ENCODE measurements around the gene ZFP82. TPM values are rescaled to one million over a fixed set of nuclear protein-coding genes. Genes with fewer than 3 reads are reported as not detected.

Gene ZFP82
- total RNA-seq, 1 experiment from 2014 or later: 20.1 TPM

GRCh38 chr19:36404498-36404897 is 13.9 kb downstream of the ZFP82 start:
- H3K18ac ChIP-seq (ENCODE audit: insufficient read length, low read depth, low read length): no peak overlapping the region
- H3T11ph ChIP-seq (ENCODE audit: low read length): no peak overlapping the region
- no peak overlapping the region for H3K4me2 ChIP-seq (ENCODE audit: insufficient read depth, insufficient read length, low read length)
- no peaks in the 10 kb centered on the region for H3K4me1 ChIP-seq (ENCODE audit: insufficient read depth, low read length)
- H3K23ac ChIP-seq (ENCODE audit: insufficient read length, low read depth, low read length): no peak overlapping the region
- no peak overlapping the region for H2BK15ac ChIP-seq (ENCODE audit: low read depth, low read length)
- no peak overlapping the region for H3K4ac ChIP-seq (ENCODE audit: low read depth, low read length)
- H4K8ac ChIP-seq (replicated peaks; ENCODE audit: insufficient read length, low read depth, low read length): no peak overlapping the region
- TF ChIP-seq, protein P1, sequence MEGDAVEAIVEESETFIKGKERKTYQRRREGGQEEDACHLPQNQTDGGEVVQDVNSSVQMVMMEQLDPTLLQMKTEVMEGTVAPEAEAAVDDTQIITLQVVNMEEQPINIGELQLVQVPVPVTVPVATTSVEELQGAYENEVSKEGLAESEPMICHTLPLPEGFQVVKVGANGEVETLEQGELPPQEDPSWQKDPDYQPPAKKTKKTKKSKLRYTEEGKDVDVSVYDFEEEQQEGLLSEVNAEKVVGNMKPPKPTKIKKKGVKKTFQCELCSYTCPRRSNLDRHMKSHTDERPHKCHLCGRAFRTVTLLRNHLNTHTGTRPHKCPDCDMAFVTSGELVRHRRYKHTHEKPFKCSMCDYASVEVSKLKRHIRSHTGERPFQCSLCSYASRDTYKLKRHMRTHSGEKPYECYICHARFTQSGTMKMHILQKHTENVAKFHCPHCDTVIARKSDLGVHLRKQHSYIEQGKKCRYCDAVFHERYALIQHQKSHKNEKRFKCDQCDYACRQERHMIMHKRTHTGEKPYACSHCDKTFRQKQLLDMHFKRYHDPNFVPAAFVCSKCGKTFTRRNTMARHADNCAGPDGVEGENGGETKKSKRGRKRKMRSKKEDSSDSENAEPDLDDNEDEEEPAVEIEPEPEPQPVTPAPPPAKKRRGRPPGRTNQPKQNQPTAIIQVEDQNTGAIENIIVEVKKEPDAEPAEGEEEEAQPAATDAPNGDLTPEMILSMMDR (conservative IDR thresholded peaks at IDR 0.05): no peak
- no peak overlapping the region for H2AK5ac ChIP-seq (ENCODE audit: insufficient read length, low read length)
- H3K27ac ChIP-seq (ENCODE audit: insufficient read length, low read depth, low read length): no peak overlapping the region
- H3K23me2 ChIP-seq (ENCODE audit: insufficient read length, low read depth, low read length, poor library complexity, severe bottlenecking): no peaks in the 10 kb centered on the region
- no peaks in the 10 kb centered on the region for H3K9me3 ChIP-seq (ENCODE audit: control insufficient read depth, low read depth, low read length)
- Mint-ChIP-seq H3K36me3 (ENCODE audit: insufficient read depth in 1 of 3, low read depth in 3 of 3) (peaks cover 76 to 81% (median 77%) of the 10 kb centered on the region in 3 experiments), H3K4me3 (no peak overlapping the region), H3K9me3 (peaks cover 4 to 13% of the 10 kb centered on the region in 2 experiments; a peak in 3 of 5 replicates), H3K27ac (no peak overlapping the region), H3K4me1 (no peaks in the 10 kb centered on the region), H3K27me3 (ENCODE audit: low read depth) (no peaks in the 10 kb centered on the region)
- no peaks in the 10 kb centered on the region for H3K79me1 ChIP-seq (ENCODE audit: insufficient read depth, low read depth, low read length, poor library complexity, severe bottlenecking)
- H4K5ac ChIP-seq (ENCODE audit: insufficient read length, low read depth, low read length): no peak overlapping the region
- DNase-seq: no peak
- no peak overlapping the region for H3K56ac ChIP-seq (ENCODE audit: insufficient read length, low read depth, low read length)
- WGBS (ENCODE audit: extremely low coverage, insufficient read length, low lambda C conversion rate): no CpG with 5 or more reads among the region's 3 CpGs
- no peaks in the 10 kb centered on the region for H4K20me1 ChIP-seq (ENCODE audit: control insufficient read depth, insufficient read depth, insufficient read length)
- no peak overlapping the region for H3K14ac ChIP-seq (ENCODE audit: insufficient read depth, low read length)
- no peaks in the 10 kb centered on the region for H3K79me2 ChIP-seq (ENCODE audit: insufficient read depth, low read length)
- H3K27me3 ChIP-seq (ENCODE audit: insufficient read depth, low read length): no peaks in the 10 kb centered on the region
- H2BK12ac ChIP-seq (ENCODE audit: insufficient read length, low read depth, low read length): no peak overlapping the region
- H2BK20ac ChIP-seq (ENCODE audit: low read depth, low read length, poor library complexity, severe bottlenecking): no peak overlapping the region
- no peak overlapping the region for H2BK120ac ChIP-seq (ENCODE audit: low read depth, low read length, poor library complexity, severe bottlenecking)
- no peak overlapping the region for H4K91ac ChIP-seq (ENCODE audit: insufficient read length, low read depth, low read length)
- H3K9ac ChIP-seq (ENCODE audit: extremely low read depth, insufficient read length, low read length): no peak overlapping the region
- no peak overlapping the region for H2BK5ac ChIP-seq (ENCODE audit: insufficient read length, low read length)
- H2AFZ ChIP-seq (ENCODE audit: low read length): no peak overlapping the region
